Osteoblast (primary cell): Measurements from ENCODE around the gene ADO. TPM values are rescaled to one million over a fixed set of nuclear protein-coding genes. Genes with fewer than 3 reads are reported as not detected.

Experiments used
- DNase-seq: peaks from one replicate; pipeline ENCODE4 v3.0.0; 2011; ENCODE audit warnings: low spot score, mixed read lengths; ENCODE audit not compliant: insufficient read length; ENCODE audit errors: missing footprints
- H2AFZ ChIP-seq: 2 replicates; pipeline ENCODE4 v1.6.0; 2011; ENCODE audit warnings: mild to moderate bottlenecking, low read length
- H3K27ac ChIP-seq: 2 replicates; pipeline ENCODE4 v1.5.1; 2011; ENCODE audit warnings: mild to moderate bottlenecking, low read depth, low read length, moderate library complexity
- H3K27me3 ChIP-seq: 2 replicates; pipeline ENCODE4 v1.6.0; 2012; ENCODE audit warnings: mild to moderate bottlenecking, control low read depth, inconsistent platforms, low read length, moderate library complexity; ENCODE audit not compliant: insufficient read depth
- H3K36me3 ChIP-seq: 2 replicates; pipeline ENCODE4 v1.5.1; 2011; ENCODE audit warnings: mild to moderate bottlenecking, low read length, control low read depth, moderate library complexity; ENCODE audit not compliant: insufficient read depth
- H3K4me1 ChIP-seq: 2 replicates; pipeline ENCODE4 v1.5.1; 2011; ENCODE audit warnings: mild to moderate bottlenecking, low read length, control low read depth, moderate library complexity; ENCODE audit not compliant: insufficient read depth
- H3K4me2 ChIP-seq: 2 replicates; pipeline ENCODE4 v1.6.0; 2011; ENCODE audit warnings: mild to moderate bottlenecking, low read length; ENCODE audit not compliant: insufficient read depth
- H3K4me3 ChIP-seq: fragments of 200-600 bp; sonication (generic); 3 replicates; pipeline ENCODE4 v1.5.1; 2012; ENCODE audit warnings: mild to moderate bottlenecking, low read length, inconsistent platforms; ENCODE audit not compliant: insufficient read depth
- H3K79me2 ChIP-seq: 2 replicates; pipeline ENCODE4 v1.6.0; 2012; ENCODE audit warnings: mild to moderate bottlenecking, low read length, control low read depth, inconsistent platforms; ENCODE audit not compliant: insufficient read depth
- H3K9me3 ChIP-seq: 2 replicates; pipeline ENCODE4 v1.5.1; 2011; ENCODE audit warnings: low read depth, low read length, control low read depth
- H4K20me1 ChIP-seq: 2 replicates; pipeline ENCODE4 v1.6.0; 2012; ENCODE audit warnings: mild to moderate bottlenecking, low read length, control low read depth; ENCODE audit not compliant: insufficient read depth
- CTCF ChIP-seq: IDR thresholded peaks from 2 replicates; pipeline ENCODE4 v1.5.1; 2011; ENCODE audit warnings: mild to moderate bottlenecking, low read depth, low read length, moderate library complexity; ENCODE audit errors: extremely low read depth
- total RNA-seq: library from RNA; depleted of rRNA; stranded (reverse); fragments of >200 nt; gene quantifications from 2 replicates; pipeline ENCODE4 v1.2.3, GENCODE V29; 2012

ADO gene
- total RNA-seq, 1 donor = 29.3 TPM

GRCh38 chr10:62764011-62764410 is 40.5 kb upstream of the ADO start:
- DNase-seq = no peak
- no peaks in the 10 kb centered on the region for H3K27me3 ChIP-seq

GRCh38 chr10:62765726-62766125 is 38.8 kb upstream of the ADO start:
- H2AFZ ChIP-seq = no peak overlapping the region
- no peak overlapping the region for H3K4me3 ChIP-seq
- H3K4me2 ChIP-seq = no peak overlapping the region
- no peak for TF ChIP-seq CTCF
- no peaks in the 10 kb centered on the region for H3K9me3 ChIP-seq
- H3K4me1 ChIP-seq = no peaks in the 10 kb centered on the region
- no peaks in the 10 kb centered on the region for H4K20me1 ChIP-seq
- no peak overlapping the region for H3K27ac ChIP-seq
- H3K27me3 ChIP-seq = no peaks in the 10 kb centered on the region
- DNase-seq = no peak
- no peaks in the 10 kb centered on the region for H3K79me2 ChIP-seq
- H3K36me3 ChIP-seq = no peaks in the 10 kb centered on the region

More at GRCh38 chr10:62764011-62764410, 40.5 kb upstream of the ADO start:
- no peak overlapping the region for H3K27ac ChIP-seq
- H3K79me2 ChIP-seq = no peaks in the 10 kb centered on the region
- no peaks in the 10 kb centered on the region for H4K20me1 ChIP-seq
- no peak overlapping the region for H3K4me2 ChIP-seq
- no peaks in the 10 kb centered on the region for H3K4me1 ChIP-seq
- no peak overlapping the region for H2AFZ ChIP-seq
- no peak for TF ChIP-seq CTCF
- H3K4me3 ChIP-seq = no peak overlapping the region
- H3K36me3 ChIP-seq = no peaks in the 10 kb centered on the region
- no peaks in the 10 kb centered on the region for H3K9me3 ChIP-seq

GRCh38 chr10:62766386-62766785 is 38.1 kb upstream of the ADO start:
- Histone ChIP-seq H3K27ac (no peak overlapping the region), H3K9me3 (no peaks in the 10 kb centered on the region), H3K27me3 (no peaks in the 10 kb centered on the region), H3K4me3 (no peak overlapping the region), H4K20me1 (no peaks in the 10 kb centered on the region), H3K4me1 (no peaks in the 10 kb centered on the region), H3K36me3 (no peaks in the 10 kb centered on the region), H3K4me2 (no peak overlapping the region), H2AFZ (no peak overlapping the region), H3K79me2 (no peaks in the 10 kb centered on the region)
- TF ChIP-seq CTCF = no peak
- no peak for DNase-seq

GRCh38 chr10:62769574-62770242 is 34.8 kb upstream of the ADO start:
- H4K20me1 ChIP-seq = no peaks in the 10 kb centered on the region
- H3K79me2 ChIP-seq = no peaks in the 10 kb centered on the region
- H3K27ac ChIP-seq = no peak overlapping the region
- no peak overlapping the region for H3K4me2 ChIP-seq
- no peak for TF ChIP-seq CTCF
- DNase-seq = no peak
- H3K27me3 ChIP-seq = no peaks in the 10 kb centered on the region
- peaks cover 3% of the 10 kb centered on the region for H3K4me1 ChIP-seq
- no peak overlapping the region for H3K4me3 ChIP-seq
- peak overlapping the region; percentile 2 for H2AFZ ChIP-seq
- no peaks in the 10 kb centered on the region for H3K36me3 ChIP-seq
- H3K9me3 ChIP-seq = no peaks in the 10 kb centered on the region
